Kidney epithelial cell (primary cell): Measurements from ENCODE around the gene FLT1. TPM values are rescaled to one million over a fixed set of nuclear protein-coding genes. Genes with fewer than 3 reads are reported as not detected.

ENCODE experiments used
- DNase-seq: peaks from one replicate; pipeline ENCODE4 v3.0.0-alpha.2; 2010; ENCODE audit warnings: low read depth
- H3K27me3 ChIP-seq: 2 replicates; pipeline ENCODE4 v1.6.0; 2011; ENCODE audit warnings: low read length; ENCODE audit not compliant: control insufficient read depth, insufficient read depth
- H3K36me3 ChIP-seq: 2 replicates; pipeline ENCODE4 v1.5.1; 2011; ENCODE audit warnings: low read length; ENCODE audit not compliant: control insufficient read depth, insufficient read depth
- H3K4me3 ChIP-seq: 2 replicates; pipeline ENCODE4 v1.5.1; 2011; ENCODE audit warnings: low read depth, mild to moderate bottlenecking, control low read depth, low read length
- CTCF ChIP-seq: IDR thresholded peaks from 2 replicates; pipeline ENCODE4 v1.5.1; 2011; ENCODE audit warnings: mild to moderate bottlenecking, moderate library complexity, low read length, control low read depth, inconsistent platforms; ENCODE audit not compliant: insufficient read depth, poor library complexity, severe bottlenecking
- total RNA-seq: library from RNA; depleted of rRNA; stranded (reverse); fragments of >200 nt; gene quantifications from 2 replicates; pipeline ENCODE4 v1.2.3, GENCODE V29; 2015

The FLT1 gene
- total RNA-seq, 1 donor from 2014 or later = 0.96 TPM

GRCh38 chr13:28485551-28485950, 9.4 kb downstream of the FLT1 start:
- no peak for DNase-seq
- Histone ChIP-seq H3K27me3 (peaks cover 8% of the 10 kb centered on the region), H3K36me3 (no peaks in the 10 kb centered on the region), H3K4me3 (no peak overlapping the region)
- TF ChIP-seq CTCF = no peak

GRCh38 chr13:28485097-28485496, 9.8 kb downstream of the FLT1 start:
- Histone ChIP-seq H3K36me3 (no peaks in the 10 kb centered on the region), H3K27me3 (peaks cover 5% of the 10 kb centered on the region), H3K4me3 (no peak overlapping the region)
- no peak for DNase-seq
- TF ChIP-seq CTCF = no peak

- no peaks in the 10 kb centered on the region for H3K27me3 ChIP-seq
- no peak for TF ChIP-seq CTCF
- DNase-seq = no peak
- H3K4me3 ChIP-seq = no peak overlapping the region
- H3K36me3 ChIP-seq = no peaks in the 10 kb centered on the region
These were observed 11.5 kb downstream of the FLT1 start for GRCh38 chr13:28483313-28483931.

- Histone ChIP-seq H3K4me3 (no peak overlapping the region), H3K27me3 (no peaks in the 10 kb centered on the region), H3K36me3 (no peaks in the 10 kb centered on the region)
- TF ChIP-seq CTCF = no peak
- no peak for DNase-seq
These were observed 15.9 kb downstream of the FLT1 start for GRCh38 chr13:28479005-28479404.

GRCh38 chr13:28478127-28478526, 16.8 kb downstream of the FLT1 start:
- no peak overlapping the region for H3K4me3 ChIP-seq
- H3K27me3 ChIP-seq = no peaks in the 10 kb centered on the region
- H3K36me3 ChIP-seq = no peaks in the 10 kb centered on the region
- no peak for DNase-seq
- no peak for TF ChIP-seq CTCF

GRCh38 chr13:28477709-28477973, 17.3 kb downstream of the FLT1 start:
- DNase-seq = no peak
- Histone ChIP-seq H3K4me3 (no peak overlapping the region), H3K27me3 (no peaks in the 10 kb centered on the region), H3K36me3 (no peaks in the 10 kb centered on the region)
- TF ChIP-seq CTCF = no peak
